K562 treated with DMSO at 1 percent for 4 hours (cell line): ENCODE data around the gene NOBOX. TPM values are rescaled to one million over a fixed set of nuclear protein-coding genes. Genes with fewer than 3 reads are reported as not detected.

Experiments
- total RNA-seq: library from RNA; unstranded; fragments of 300-600 nt; gene quantifications from 2 replicates; pipeline ENCODE4 v1.2.3, GENCODE V29; 2022; ENCODE audit not compliant: insufficient read depth

NOBOX gene
- total RNA-seq = not detected in 2 replicates

DNA sequence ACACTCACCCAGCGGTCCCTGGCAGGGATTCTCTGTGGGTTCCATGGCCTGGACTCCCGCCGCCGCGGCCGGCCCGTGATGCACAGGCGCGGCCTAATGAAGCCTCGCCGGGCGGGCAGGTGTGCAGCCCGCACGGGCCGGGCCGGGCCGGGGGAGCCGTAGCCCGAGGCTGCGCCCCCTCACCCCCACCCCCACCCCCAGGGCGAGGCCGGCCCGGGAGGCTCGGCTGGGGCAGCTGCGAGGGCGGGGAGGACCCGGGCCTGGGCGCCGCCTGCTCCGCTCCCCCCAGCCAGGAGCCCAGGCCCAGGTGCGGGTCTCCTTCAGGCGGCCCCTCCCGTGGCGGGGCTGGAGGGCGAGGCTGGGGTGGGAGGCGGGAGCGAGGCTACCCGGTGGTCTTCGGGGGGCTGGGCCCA is at the start of gene NOBOX:
Gene NOBOX (minus strand): TSS at position 45 of the 413 bp plus-strand sequence.

DNA sequence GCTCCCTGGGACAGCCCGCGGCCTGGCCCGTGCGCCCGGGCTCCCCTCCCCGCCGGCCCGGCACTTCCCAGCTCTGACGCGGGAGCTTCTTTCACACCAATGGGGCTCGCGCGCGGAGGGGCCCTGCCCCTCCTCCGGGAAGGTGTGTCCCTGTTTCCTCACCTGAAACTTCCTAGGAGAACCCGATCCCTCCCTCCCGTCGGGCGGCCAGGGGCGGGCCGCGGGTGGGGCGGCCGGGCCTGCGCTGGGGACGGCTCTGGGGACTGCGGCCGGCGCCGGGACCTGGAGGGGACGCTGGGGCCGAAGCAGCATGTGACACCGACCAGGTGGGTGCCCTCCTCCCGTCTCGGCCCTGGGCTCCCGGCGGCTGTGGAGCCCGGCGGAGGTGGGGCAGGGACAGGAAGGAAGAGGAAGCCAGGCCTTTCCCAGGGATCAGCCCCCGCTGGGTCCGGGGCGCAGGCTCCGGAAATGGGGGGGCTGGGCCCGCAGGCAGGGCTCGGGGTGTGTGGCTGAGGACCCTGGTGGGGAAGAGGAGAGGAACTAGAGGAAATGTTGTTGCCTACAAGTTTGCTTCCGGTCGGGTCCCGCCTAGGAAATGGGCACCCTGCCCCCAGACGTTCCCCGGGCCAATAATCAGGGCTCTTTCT is 48.2 kb downstream of the NOBOX start, which contains the start of gene ARHGEF5:
Gene ARHGEF5 (plus strand): TSS at position 227 of the 647 bp plus-strand sequence. CDS start 7,268 bp downstream, outside the sequence.

Other genes with a start within 250 kb of the NOBOX start
- not detected in 2 replicates for gene CTAGE4, start 220.2 kb downstream of the NOBOX start, total RNA-seq
- not detected in 2 replicates for gene ARHGEF35, start 207.9 kb downstream of the NOBOX start, total RNA-seq
- gene OR2A42, start 164.1 kb downstream of the NOBOX start, total RNA-seq = not detected in 2 replicates
- gene OR2A7, start 138.9 kb downstream of the NOBOX start, total RNA-seq = not detected in 2 replicates
- not detected in 2 replicates for gene CTAGE8, start 134.4 kb downstream of the NOBOX start, total RNA-seq
- gene OR2A1, start 91.3 kb downstream of the NOBOX start, total RNA-seq = not detected in 2 replicates
- gene ARHGEF5, start 48.3 kb downstream of the NOBOX start, total RNA-seq = not detected in 2 replicates